SK-N-SH (cell line): Measurements from ENCODE around the gene SPATA31C1. TPM values are rescaled to one million over a fixed set of nuclear protein-coding genes. Genes with fewer than 3 reads are reported as not detected.

Experiments used
- CTCF ChIA-PET: fragments of 300-600, 350-600 bp; formaldehyde crosslinking; extraction: SDS; loops from one replicate; lab custom pipeline; 2021; lab: Yijun Ruan, JAX
- POLR2A ChIA-PET: fragments of 350-600 bp; sonication (Branson Sonifier 250); formaldehyde crosslinking; extraction: SDS; loops from one replicate; lab custom pipeline; 2020; ENCODE audit warnings: antibody characterized with exemption, inconsistent platforms; lab: Yijun Ruan, JAX
- DNase-seq: peaks from one replicate; pipeline ENCODE4 v3.0.0; 2012
- H2AFZ ChIP-seq: fragments of 200-600 bp; sonication (generic); 2 replicates; pipeline ENCODE4 v1.8.1; 2016; ENCODE audit warnings: antibody characterized with exemption, mild to moderate bottlenecking, low read depth
- H3F3A ChIP-seq: fragments of 200-600 bp; sonication (generic); replicated peaks from 2 replicates; pipeline ENCODE3; 2016; ENCODE audit warnings: antibody characterized with exemption, mild to moderate bottlenecking; ENCODE audit not compliant: insufficient read depth
- H3K27ac ChIP-seq, 2 experiments: fragments of 200-500 bp in 1 of 2; fragments of 200-600 bp in 1 of 2; sonication (Bioruptor generic) in 1 of 2; sonication (generic), shearing (Covaris generic) in 1 of 2; 2 replicates each; pipeline versions ENCODE4 v1.5.1 to v1.6.1; 2014 to 2016; ENCODE audit warnings: low read depth in 2 of 2, inconsistent platforms in 1 of 2, low read length in 1 of 2, mild to moderate bottlenecking in 1 of 2, mixed read lengths in 1 of 2
- H3K27me3 ChIP-seq: fragments of 200-600 bp; sonication (generic), shearing (Covaris generic); 2 replicates; pipeline ENCODE4 v1.6.1; 2016; ENCODE audit warnings: mixed run types; ENCODE audit not compliant: insufficient read depth
- H3K36me3 ChIP-seq, 2 experiments: fragments of 200-500 bp in 1 of 2; fragments of 200-600 bp in 1 of 2; sonication (Bioruptor generic) in 1 of 2; sonication (generic) in 1 of 2; replicated peaks in 1 of 2; 2 replicates each; pipeline versions ENCODE3 to v1.5.1; 2014 to 2016; ENCODE audit warnings: low read length in 1 of 2, mild to moderate bottlenecking in 1 of 2; ENCODE audit not compliant: insufficient read depth in 2 of 2, control insufficient read depth in 1 of 2
- H3K4me1 ChIP-seq, 2 experiments: fragments of 200-500 bp in 1 of 2; fragments of 200-600 bp in 1 of 2; sonication (Bioruptor generic) in 1 of 2; sonication (generic), shearing (Covaris generic) in 1 of 2; 2 replicates each; pipeline versions ENCODE4 v1.5.1 to v1.6.1; 2014 to 2016; ENCODE audit warnings: low read depth in 1 of 2, low read length in 1 of 2, mixed run types in 1 of 2; ENCODE audit not compliant: insufficient read depth in 2 of 2, control insufficient read depth in 1 of 2
- H3K4me2 ChIP-seq: fragments of 200-600 bp; sonication (generic), shearing (Covaris generic); 2 replicates; pipeline ENCODE4 v1.6.1; 2017; ENCODE audit warnings: mixed run types
- H3K4me3 ChIP-seq, 2 experiments: fragments of 200-500 bp in 1 of 2; fragments of 200-600 bp in 1 of 2; sonication (Bioruptor generic) in 1 of 2; sonication (generic), shearing (Covaris generic) in 1 of 2; 2 replicates each; pipeline versions ENCODE4 v1.5.1 to v1.8.1; 2014 to 2016; ENCODE audit warnings: low read depth in 2 of 2, inconsistent platforms in 1 of 2, low read length in 1 of 2, mild to moderate bottlenecking in 1 of 2, mixed read lengths in 1 of 2, moderate library complexity in 1 of 2
- H3K79me2 ChIP-seq: fragments of 200-600 bp; sonication (generic); 2 replicates; pipeline ENCODE4 v1.8.1; 2017; ENCODE audit warnings: mild to moderate bottlenecking; ENCODE audit not compliant: insufficient read depth
- H3K9ac ChIP-seq: fragments of 200-600 bp; sonication (generic); 2 replicates; pipeline ENCODE4 v1.6.1; 2017; ENCODE audit warnings: mixed run types
- H3K9me2 ChIP-seq: fragments of 200-600 bp; sonication (generic); 2 replicates; pipeline ENCODE4 v1.6.1; 2017; ENCODE audit warnings: mixed run types
- H3K9me3 ChIP-seq: fragments of 200-600 bp; sonication (generic); 2 replicates; pipeline ENCODE4 v1.6.1; 2017; ENCODE audit warnings: mixed run types, mild to moderate bottlenecking, moderate library complexity
- H4K20me1 ChIP-seq: fragments of 200-600 bp; sonication (generic); 2 replicates; pipeline ENCODE4 v1.6.1; 2017; ENCODE audit warnings: mild to moderate bottlenecking, mixed run types; ENCODE audit not compliant: insufficient read depth
- CHD2 ChIP-seq: fragments of 150-350 bp; IDR thresholded peaks from 2 replicates; pipeline ENCODE4 v1.6.1; 2018; ENCODE audit warnings: low read length; ENCODE audit not compliant: partially characterized antibody
- EP300 ChIP-seq, 2 experiments: IDR thresholded peaks; 2 replicates each; pipeline versions ENCODE4 v1.4.0 to v1.6.1; 2012; ENCODE audit warnings: borderline replicate concordance in 1 of 2, low read depth in 1 of 2, low read length in 1 of 2
- EZH2phosphoT487 ChIP-seq: fragments of 200-600 bp; sonication (generic); IDR thresholded peaks from 2 replicates; pipeline ENCODE4 v1.6.1; 2017; ENCODE audit warnings: low read depth, mixed run types, mild to moderate bottlenecking, antibody characterized with exemption, moderate library complexity, borderline replicate concordance
- FOXJ3 ChIP-seq: sonication (generic); formaldehyde crosslinking; IDR thresholded peaks from 2 replicates; pipeline ENCODE4 v1.5.1; 2020; ENCODE audit warnings: mild to moderate bottlenecking, missing genetic modification reagents
- FOXM1 ChIP-seq: IDR thresholded peaks from 2 replicates; pipeline ENCODE4 v1.4.0; 2012; ENCODE audit warnings: low read depth, mild to moderate bottlenecking
- GABPA ChIP-seq: IDR thresholded peaks from 2 replicates; pipeline ENCODE4 v1.4.0; 2012; ENCODE audit warnings: low read depth, mild to moderate bottlenecking
- GATA2 ChIP-seq: sonication (generic); formaldehyde crosslinking; IDR thresholded peaks from 2 replicates; pipeline ENCODE4 v1.5.0; 2020; ENCODE audit warnings: mild to moderate bottlenecking, missing genetic modification reagents
- JUND ChIP-seq: IDR thresholded peaks from 2 replicates; pipeline ENCODE4 v1.4.0; 2012
- MAX ChIP-seq: IDR thresholded peaks from 2 replicates; pipeline ENCODE4 v1.4.0; 2012; ENCODE audit warnings: low read depth
- MEF2A ChIP-seq: IDR thresholded peaks from 2 replicates; pipeline ENCODE4 v1.4.0; 2012; ENCODE audit warnings: low read depth, borderline replicate concordance
- MXI1 ChIP-seq: IDR thresholded peaks from 2 replicates; pipeline ENCODE4 v1.6.1; 2012; ENCODE audit warnings: mild to moderate bottlenecking, low read depth, low read length, improper control_type of control experiment
- NRF1 ChIP-seq: IDR thresholded peaks from 2 replicates; pipeline ENCODE4 v1.6.1; 2012; ENCODE audit warnings: low read depth, mild to moderate bottlenecking, low read length
- RAD21 ChIP-seq: IDR thresholded peaks from 2 replicates; pipeline ENCODE4 v1.6.1; 2012; ENCODE audit warnings: mild to moderate bottlenecking, low read length
- RCOR1 ChIP-seq: fragments of 150-350 bp; IDR thresholded peaks from 2 replicates; pipeline ENCODE4 v1.6.1; 2017; ENCODE audit warnings: antibody characterized with exemption, low read length
- SIN3A ChIP-seq: IDR thresholded peaks from 2 replicates; pipeline ENCODE4 v1.6.1; 2012; ENCODE audit warnings: low read depth, mild to moderate bottlenecking, low read length, moderate library complexity, borderline replicate concordance
- SMC3 ChIP-seq: IDR thresholded peaks from 2 replicates; pipeline ENCODE4 v1.6.1; 2012; ENCODE audit warnings: low read depth, low read length, improper control_type of control experiment
- TAF1 ChIP-seq: IDR thresholded peaks from 2 replicates; pipeline ENCODE4 v1.6.1; 2012; ENCODE audit warnings: low read depth, mild to moderate bottlenecking, low read length, moderate library complexity, borderline replicate concordance
- TCF12 ChIP-seq: IDR thresholded peaks from 2 replicates; pipeline ENCODE4 v1.4.0; 2012
- WGBS: methylation state at CpG from one replicate; pipeline ENCODE4 v1.1.6; 2017; ENCODE audit warnings: low lambda C conversion rate; 5-methylcytosine and 5-hydroxymethylcytosine counted together
- polyA plus RNA-seq, 3 experiments: library from polyadenylated mRNA; depleted of rRNA; stranded (reverse); fragments of >200 nt; gene quantifications; 2 replicates each; pipeline ENCODE4 v1.2.3, GENCODE V29; 2012
- TF ChIP-seq, protein P1 (sequence below): fragments of 150-350 bp; IDR thresholded peaks from 2 replicates; pipeline ENCODE4 v1.6.1; 2017; ENCODE audit warnings: antibody characterized with exemption, low read length, low read depth, borderline replicate concordance
- TF ChIP-seq, protein P2 (sequence below): fragments of 200-600 bp; sonication (generic); IDR thresholded peaks from 2 replicates; pipeline ENCODE4 v1.6.1; 2017; ENCODE audit warnings: antibody characterized with exemption, mild to moderate bottlenecking, moderate library complexity
- TF ChIP-seq, protein P3 (sequence below): IDR thresholded peaks from 2 replicates; pipeline ENCODE4 v1.4.0; 2012; ENCODE audit warnings: low read depth, borderline replicate concordance

Gene SPATA31C1
- polyA plus RNA-seq, 1 of the 3 experiments (the other 2 are of a cell fraction), result not detected

DNA sequence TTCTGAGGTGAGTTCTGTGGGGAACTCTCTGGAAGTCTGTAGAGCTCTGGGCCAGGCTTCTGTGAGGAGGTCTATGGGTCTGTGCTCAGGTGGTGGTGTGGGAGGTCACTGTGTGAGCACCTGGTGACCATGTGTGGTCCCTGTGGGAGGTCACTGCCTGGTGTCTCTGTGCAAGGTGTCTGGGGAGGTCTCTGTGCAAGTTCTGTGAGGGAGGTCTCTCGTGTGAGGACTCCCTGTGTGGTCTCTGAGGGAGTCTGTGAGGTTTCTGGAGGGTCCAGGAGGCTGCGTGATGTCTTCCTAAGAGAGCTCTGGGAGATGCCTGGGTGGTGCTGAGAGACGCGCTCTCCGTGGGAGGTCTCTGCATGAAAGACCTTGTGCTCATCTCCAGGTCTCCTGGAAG is 41.1 kb upstream of the SPATA31C1 start:
- no peaks in the 10 kb centered on the region for H3K9me2 ChIP-seq
- TF ChIP-seq EZH2phosphoT487 (no peak), RCOR1 (no peak), CHD2 (no peak), TCF12 (no peak), FOXM1 (no peak), SIN3A (no peak), GATA2 (CRISPR knock-in tag) (no peak), GABPA (no peak), MEF2A (no peak)
- TF ChIP-seq, protein P1, sequence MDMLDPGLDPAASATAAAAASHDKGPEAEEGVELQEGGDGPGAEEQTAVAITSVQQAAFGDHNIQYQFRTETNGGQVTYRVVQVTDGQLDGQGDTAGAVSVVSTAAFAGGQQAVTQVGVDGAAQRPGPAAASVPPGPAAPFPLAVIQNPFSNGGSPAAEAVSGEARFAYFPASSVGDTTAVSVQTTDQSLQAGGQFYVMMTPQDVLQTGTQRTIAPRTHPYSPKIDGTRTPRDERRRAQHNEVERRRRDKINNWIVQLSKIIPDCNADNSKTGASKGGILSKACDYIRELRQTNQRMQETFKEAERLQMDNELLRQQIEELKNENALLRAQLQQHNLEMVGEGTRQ, result no peak
- TF ChIP-seq, protein P2, sequence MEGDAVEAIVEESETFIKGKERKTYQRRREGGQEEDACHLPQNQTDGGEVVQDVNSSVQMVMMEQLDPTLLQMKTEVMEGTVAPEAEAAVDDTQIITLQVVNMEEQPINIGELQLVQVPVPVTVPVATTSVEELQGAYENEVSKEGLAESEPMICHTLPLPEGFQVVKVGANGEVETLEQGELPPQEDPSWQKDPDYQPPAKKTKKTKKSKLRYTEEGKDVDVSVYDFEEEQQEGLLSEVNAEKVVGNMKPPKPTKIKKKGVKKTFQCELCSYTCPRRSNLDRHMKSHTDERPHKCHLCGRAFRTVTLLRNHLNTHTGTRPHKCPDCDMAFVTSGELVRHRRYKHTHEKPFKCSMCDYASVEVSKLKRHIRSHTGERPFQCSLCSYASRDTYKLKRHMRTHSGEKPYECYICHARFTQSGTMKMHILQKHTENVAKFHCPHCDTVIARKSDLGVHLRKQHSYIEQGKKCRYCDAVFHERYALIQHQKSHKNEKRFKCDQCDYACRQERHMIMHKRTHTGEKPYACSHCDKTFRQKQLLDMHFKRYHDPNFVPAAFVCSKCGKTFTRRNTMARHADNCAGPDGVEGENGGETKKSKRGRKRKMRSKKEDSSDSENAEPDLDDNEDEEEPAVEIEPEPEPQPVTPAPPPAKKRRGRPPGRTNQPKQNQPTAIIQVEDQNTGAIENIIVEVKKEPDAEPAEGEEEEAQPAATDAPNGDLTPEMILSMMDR, result no peak
- TF ChIP-seq, all 33 proteins: peak for 0
- Histone ChIP-seq H3K36me3 (no peaks in the 10 kb centered on the region), H3K27ac (no peak overlapping the region), H3K4me2 (no peak overlapping the region), H3K79me2 (no peaks in the 10 kb centered on the region), H2AFZ (no peak overlapping the region), H3K27me3 (no peaks in the 10 kb centered on the region), H3K9me3 (no peaks in the 10 kb centered on the region), H3K4me1 (peaks cover 0 to 13% of the 10 kb centered on the region in 2 experiments; a peak in 1 of 4 replicates), H4K20me1 (no peaks in the 10 kb centered on the region), H3F3A (no peaks in the 10 kb centered on the region), H3K9ac (no peak overlapping the region), H3K4me3 (no peak overlapping the region)
- WGBS, result 13% methylated on average over 1 of the region's 5 CpGs
- no peak for DNase-seq
- POLR2A ChIA-PET, result no interaction called here
- CTCF ChIA-PET, result no interaction called here

- ChIA-PET POLR2A (no interaction called here), CTCF (no interaction called here)
- Histone ChIP-seq H3K4me1 (no peaks in the 10 kb centered on the region; a peak in 1 of 4 replicates), H3K9me3 (no peaks in the 10 kb centered on the region), H3K9me2 (no peaks in the 10 kb centered on the region), H4K20me1 (no peaks in the 10 kb centered on the region), H3K27me3 (no peaks in the 10 kb centered on the region), H3K9ac (no peak overlapping the region), H3K27ac (no peak overlapping the region), H3F3A (no peaks in the 10 kb centered on the region), H3K79me2 (no peaks in the 10 kb centered on the region), H3K36me3 (no peaks in the 10 kb centered on the region), H2AFZ (no peak overlapping the region), H3K4me2 (no peak overlapping the region), H3K4me3 (no peak overlapping the region)
- 25% methylated on average over 1 of the region's 1 CpG for WGBS
- DNase-seq, result no peak
- TF ChIP-seq, protein P3, sequence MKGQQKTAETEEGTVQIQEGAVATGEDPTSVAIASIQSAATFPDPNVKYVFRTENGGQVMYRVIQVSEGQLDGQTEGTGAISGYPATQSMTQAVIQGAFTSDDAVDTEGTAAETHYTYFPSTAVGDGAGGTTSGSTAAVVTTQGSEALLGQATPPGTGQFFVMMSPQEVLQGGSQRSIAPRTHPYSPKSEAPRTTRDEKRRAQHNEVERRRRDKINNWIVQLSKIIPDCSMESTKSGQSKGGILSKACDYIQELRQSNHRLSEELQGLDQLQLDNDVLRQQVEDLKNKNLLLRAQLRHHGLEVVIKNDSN, result no peak
- TF ChIP-seq FOXJ3 (CRISPR knock-in tag), result no peak
- TF ChIP-seq EP300 (IDR thresholded peaks at IDR 0.05; ENCODE audit: borderline replicate concordance in 1 of 2, low read depth in 1 of 2, low read length in 1 of 2), result no peak
- TF ChIP-seq JUND, result no peak
- TF ChIP-seq MAX, result no peak
- TF ChIP-seq SMC3, result no peak
- TF ChIP-seq NRF1, result no peak
- TF ChIP-seq TAF1, result no peak
- no peak for TF ChIP-seq RAD21
- TF ChIP-seq, protein P2, result no peak
- no peak for TF ChIP-seq MXI1
- no peak for TF ChIP-seq GATA2 (CRISPR knock-in tag)
- no peak for TF ChIP-seq EZH2phosphoT487
- no peak for TF ChIP-seq CHD2
Measured at GRCh38 chr9:87878989-87879511, 38.7 kb upstream of the SPATA31C1 start.
